Peyer's patch (tissue), 4 donors: ENCODE measurements around the gene HSD3B1. TPM values are rescaled to one million over a fixed set of nuclear protein-coding genes. Genes with fewer than 3 reads are reported as not detected.

Experiments
- DNase-seq, 3 donors: peaks; one replicate each; pipeline ENCODE4 v3.0.0-alpha.2; 2017 to 2019
- H3K27ac ChIP-seq, 4 donors: fragments of 200-600 bp; sonication (generic); one replicate each; pipeline ENCODE4 v1.5.1; 2016 to 2019
- H3K27me3 ChIP-seq, 2 donors: fragments of 200-600 bp; sonication (generic); one replicate each; pipeline ENCODE4 v1.5.1; 2019
- H3K36me3 ChIP-seq, 3 donors: fragments of 200-600 bp; sonication (generic); one replicate each; pipeline ENCODE4 v1.5.1; 2016 to 2019
- H3K4me1 ChIP-seq, 4 donors: fragments of 200-600 bp; sonication (generic); one replicate each; pipeline ENCODE4 v1.5.1; 2016 to 2019
- H3K4me3 ChIP-seq, 4 donors: fragments of 200-600 bp; sonication (generic); 1 replicate in 3 of 4; 2 replicates in 1 of 4; pipeline ENCODE4 v1.5.1; 2016 to 2019; ENCODE audit warnings: mild to moderate bottlenecking in 1 of 4
- H3K9me3 ChIP-seq, 4 donors: fragments of 200-600 bp; sonication (generic); one replicate each; pipeline ENCODE4 v1.5.1; 2016 to 2019; ENCODE audit warnings: mild to moderate bottlenecking in 1 of 4
- POLR2A ChIP-seq, 2 donors: fragments of 450-650 bp; IDR thresholded peaks; one replicate each; pipeline ENCODE4 v1.5.1; 2017; ENCODE audit warnings: antibody characterized with exemption in 2 of 2, mild to moderate bottlenecking in 2 of 2, moderate library complexity in 2 of 2
- total RNA-seq, 4 donors: library from RNA; depleted of rRNA; stranded (reverse); fragments of >200 nt; gene quantifications; one replicate each; pipeline ENCODE4 v1.1.0, GENCODE V29; 2016
- TF ChIP-seq, protein P1 (sequence below), 6 experiments: fragments of 450-650 bp in 4 of 6; fragments of 200-600 bp in 2 of 6; sonication (generic) in 1 of 6; IDR thresholded peaks; one replicate each; pipeline ENCODE4 v1.5.1; 2017 to 2019; ENCODE audit warnings: antibody characterized with exemption in 6 of 6, mild to moderate bottlenecking in 3 of 6, moderate library complexity in 1 of 6

The HSD3B1 gene
- total RNA-seq, 4 donors from 2014 or later: 61.3 to 121 (median 71.3) TPM; not detected in 1

DNA sequence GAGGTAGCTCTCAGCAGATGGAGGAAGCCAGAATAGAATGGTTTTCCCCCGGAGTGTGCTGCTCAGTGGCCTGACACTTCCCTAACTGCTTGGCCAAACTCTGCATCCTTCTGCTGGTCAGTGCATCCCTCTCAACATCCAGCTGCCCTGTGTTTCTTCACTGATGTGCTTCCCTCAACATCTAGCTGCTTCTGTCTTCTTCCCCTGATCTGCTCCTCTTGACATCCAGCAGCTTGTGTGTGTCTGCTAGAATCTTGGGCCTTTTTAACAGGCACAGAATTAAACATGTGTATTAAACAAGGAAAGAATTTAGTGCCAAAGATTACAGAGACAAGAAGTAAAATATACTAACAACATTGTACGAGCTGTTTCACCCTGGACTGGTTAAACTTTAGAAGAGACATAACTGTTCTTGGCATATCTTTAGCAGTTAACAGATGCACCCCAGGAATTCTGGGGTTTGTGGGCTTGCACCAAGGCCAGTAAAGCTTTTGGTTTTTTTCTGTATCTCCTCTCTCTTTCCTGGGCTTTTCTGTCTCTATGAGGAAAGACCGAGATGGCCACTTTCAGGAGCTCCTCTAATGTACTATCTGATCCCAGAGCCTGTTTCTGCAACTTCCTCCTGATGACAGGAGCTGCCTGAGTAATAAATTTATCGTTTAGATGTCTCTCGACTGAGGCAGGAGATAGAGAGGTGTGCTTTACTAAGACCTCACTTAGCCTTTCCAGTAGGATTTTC lies 34.8 kb upstream of the HSD3B1 start:
- Histone ChIP-seq H3K27ac (no peak overlapping the region), H3K36me3 (no peaks in the 10 kb centered on the region)
- no peak for DNase-seq

DNA sequence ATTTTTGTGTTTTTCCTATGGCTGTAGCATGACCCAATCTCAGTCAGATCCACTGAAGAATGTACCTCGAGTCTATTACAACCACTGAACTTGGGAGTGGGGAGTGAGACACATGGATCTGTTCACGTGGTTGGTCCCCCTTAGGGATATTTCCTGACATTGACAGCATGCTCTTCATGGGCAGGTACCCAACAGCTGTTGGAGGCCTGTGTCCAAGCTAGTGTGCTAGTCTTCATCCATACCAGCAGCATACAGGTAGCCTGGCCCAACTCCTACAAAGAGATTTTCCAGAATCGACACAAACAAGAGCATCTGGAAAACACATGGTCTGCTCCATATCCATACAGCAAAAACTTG lies 34.2 kb upstream of the HSD3B1 start:
- Histone ChIP-seq H3K4me1 (peaks cover 0 to 12% (median 0%) of the 10 kb centered on the region in 4 donors), H3K9me3 (no peaks in the 10 kb centered on the region), H3K27ac (no peak overlapping the region), H3K27me3 (no peaks in the 10 kb centered on the region), H3K4me3 (no peak overlapping the region), H3K36me3 (no peaks in the 10 kb centered on the region)
- no peak for DNase-seq
- no peak for TF ChIP-seq POLR2A (IDR thresholded peaks at IDR 0.05)
- TF ChIP-seq, protein P1, sequence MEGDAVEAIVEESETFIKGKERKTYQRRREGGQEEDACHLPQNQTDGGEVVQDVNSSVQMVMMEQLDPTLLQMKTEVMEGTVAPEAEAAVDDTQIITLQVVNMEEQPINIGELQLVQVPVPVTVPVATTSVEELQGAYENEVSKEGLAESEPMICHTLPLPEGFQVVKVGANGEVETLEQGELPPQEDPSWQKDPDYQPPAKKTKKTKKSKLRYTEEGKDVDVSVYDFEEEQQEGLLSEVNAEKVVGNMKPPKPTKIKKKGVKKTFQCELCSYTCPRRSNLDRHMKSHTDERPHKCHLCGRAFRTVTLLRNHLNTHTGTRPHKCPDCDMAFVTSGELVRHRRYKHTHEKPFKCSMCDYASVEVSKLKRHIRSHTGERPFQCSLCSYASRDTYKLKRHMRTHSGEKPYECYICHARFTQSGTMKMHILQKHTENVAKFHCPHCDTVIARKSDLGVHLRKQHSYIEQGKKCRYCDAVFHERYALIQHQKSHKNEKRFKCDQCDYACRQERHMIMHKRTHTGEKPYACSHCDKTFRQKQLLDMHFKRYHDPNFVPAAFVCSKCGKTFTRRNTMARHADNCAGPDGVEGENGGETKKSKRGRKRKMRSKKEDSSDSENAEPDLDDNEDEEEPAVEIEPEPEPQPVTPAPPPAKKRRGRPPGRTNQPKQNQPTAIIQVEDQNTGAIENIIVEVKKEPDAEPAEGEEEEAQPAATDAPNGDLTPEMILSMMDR (IDR thresholded peaks at IDR 0.05): no peak

More for the DNA sequence above, 34.8 kb upstream of the HSD3B1 start:
- H3K4me3 ChIP-seq: no peak overlapping the region
- no peak for TF ChIP-seq POLR2A (IDR thresholded peaks at IDR 0.05)
- H3K27me3 ChIP-seq: no peaks in the 10 kb centered on the region
- H3K4me1 ChIP-seq: peaks cover 0 to 17% (median 0%) of the 10 kb centered on the region in 4 donors
- no peaks in the 10 kb centered on the region for H3K9me3 ChIP-seq

DNA sequence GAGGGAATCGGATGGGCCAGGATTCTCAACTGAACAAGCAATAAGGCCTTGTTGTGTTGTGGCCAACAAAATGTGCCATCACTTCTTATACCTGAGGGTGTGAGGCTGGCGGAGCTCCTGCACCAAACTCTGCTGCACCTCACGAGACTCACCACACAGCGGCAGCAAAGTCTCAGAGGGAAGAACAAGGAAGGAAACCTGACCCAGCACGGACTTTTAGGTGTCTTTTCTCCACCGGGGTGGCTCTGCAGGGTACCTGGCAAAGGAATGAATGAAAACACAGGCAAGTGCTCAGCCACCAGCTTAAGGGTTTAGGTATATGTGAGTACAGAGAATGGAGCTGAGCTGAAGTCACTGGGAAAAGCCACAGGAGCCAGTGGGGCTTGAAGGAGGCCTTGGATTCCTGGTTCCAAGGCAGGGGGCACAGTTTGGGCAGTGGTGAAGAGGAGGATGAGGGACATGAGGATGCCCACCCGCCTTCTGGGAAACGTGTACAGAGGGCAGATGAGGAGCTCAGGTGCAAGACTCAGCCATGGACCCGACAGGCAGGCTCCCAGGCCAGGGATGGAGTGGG lies 31.1 kb upstream of the HSD3B1 start:
- H3K27ac ChIP-seq: no peak overlapping the region
- no peaks in the 10 kb centered on the region for H3K9me3 ChIP-seq
- H3K4me3 ChIP-seq: no peak overlapping the region
- no peak for TF ChIP-seq POLR2A (IDR thresholded peaks at IDR 0.05)
- TF ChIP-seq, protein P1 (IDR thresholded peaks at IDR 0.05): peak in 4 of 6 experiments; percentile 38 to 89 (median 81)
- DNase-seq: peak in 2 of 3 donors; percentile 82
- H3K36me3 ChIP-seq: no peaks in the 10 kb centered on the region
- H3K4me1 ChIP-seq: no peaks in the 10 kb centered on the region
- H3K27me3 ChIP-seq: no peaks in the 10 kb centered on the region

DNA sequence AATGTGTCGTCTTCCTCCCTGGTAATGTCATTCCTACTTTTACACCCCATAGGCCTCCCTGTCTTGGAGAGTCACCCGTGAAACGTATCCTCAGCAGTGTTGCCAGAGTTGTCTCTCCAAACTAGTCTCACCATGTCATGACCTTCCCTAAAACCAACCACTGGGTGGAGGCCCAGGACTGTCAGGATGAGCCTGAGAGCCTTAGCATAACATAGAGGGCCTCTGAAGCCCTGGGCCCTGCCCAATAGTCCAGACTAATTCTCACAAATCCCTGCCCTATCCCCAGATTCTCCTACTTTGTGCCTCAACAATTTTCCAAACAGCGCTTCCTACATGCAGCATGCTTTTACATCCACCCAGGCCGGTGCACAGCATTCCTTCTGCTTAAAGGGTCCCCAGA lies 29.3 kb upstream of the HSD3B1 start:
- DNase-seq: no peak
- H3K27me3 ChIP-seq: no peaks in the 10 kb centered on the region
- no peaks in the 10 kb centered on the region for H3K36me3 ChIP-seq
- H3K9me3 ChIP-seq: no peaks in the 10 kb centered on the region
- TF ChIP-seq POLR2A (IDR thresholded peaks at IDR 0.05): no peak
- TF ChIP-seq, protein P1 (IDR thresholded peaks at IDR 0.05): no peak
- H3K27ac ChIP-seq: no peak overlapping the region
- H3K4me3 ChIP-seq: no peak overlapping the region
- no peaks in the 10 kb centered on the region for H3K4me1 ChIP-seq

DNA sequence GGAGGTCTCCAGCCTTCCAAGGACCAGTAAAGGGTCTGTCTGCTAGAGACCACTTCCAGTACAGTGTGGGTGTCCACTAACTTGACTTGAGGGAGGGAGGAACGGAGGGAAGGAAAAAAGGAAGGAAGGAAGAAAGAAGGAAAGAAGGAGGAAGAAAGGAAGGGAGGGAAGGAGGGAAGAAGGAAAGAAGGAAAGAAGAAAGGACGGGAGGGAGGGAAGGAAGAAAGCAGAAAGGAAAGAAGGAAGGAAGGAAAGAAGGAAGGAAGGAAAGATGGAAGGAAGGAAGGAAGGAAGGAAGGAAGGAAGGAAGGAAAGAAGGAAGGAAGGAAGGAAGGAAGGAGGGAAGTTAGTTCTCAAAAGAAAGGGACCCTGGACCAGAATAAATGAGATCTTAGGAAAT lies 26.8 kb upstream of the HSD3B1 start:
- no peak for TF ChIP-seq POLR2A (IDR thresholded peaks at IDR 0.05)
- TF ChIP-seq, protein P1 (IDR thresholded peaks at IDR 0.05): no peak
- Histone ChIP-seq H3K27ac (no peak overlapping the region), H3K27me3 (no peaks in the 10 kb centered on the region), H3K4me1 (no peaks in the 10 kb centered on the region), H3K4me3 (no peak overlapping the region), H3K36me3 (no peaks in the 10 kb centered on the region), H3K9me3 (no peaks in the 10 kb centered on the region)
- DNase-seq: no peak

DNA sequence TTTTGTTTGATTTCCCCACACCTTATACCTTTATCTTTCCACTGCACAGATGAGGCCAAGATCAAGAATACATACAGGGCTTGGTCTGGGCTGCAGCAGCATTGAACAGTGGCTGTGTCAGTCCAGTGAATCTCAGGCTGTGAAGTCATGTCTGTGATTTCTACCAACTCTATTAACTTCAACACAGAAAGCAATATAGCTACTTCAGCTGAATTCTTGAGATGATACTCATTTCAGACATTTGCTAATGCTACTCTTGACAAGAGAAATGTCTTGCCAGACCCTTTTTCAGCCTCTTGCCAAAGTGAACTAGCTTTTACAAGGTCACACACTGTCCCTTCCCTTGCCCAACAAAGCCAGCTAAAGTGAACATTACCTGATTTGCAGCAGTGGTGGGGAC lies 25.1 kb upstream of the HSD3B1 start:
- no peak for DNase-seq
- no peaks in the 10 kb centered on the region for H3K9me3 ChIP-seq
- H3K27ac ChIP-seq: no peak overlapping the region
- no peaks in the 10 kb centered on the region for H3K36me3 ChIP-seq
- TF ChIP-seq POLR2A (IDR thresholded peaks at IDR 0.05): no peak
- TF ChIP-seq, protein P1 (IDR thresholded peaks at IDR 0.05): no peak
- H3K4me1 ChIP-seq: no peaks in the 10 kb centered on the region
- no peak overlapping the region for H3K4me3 ChIP-seq
- H3K27me3 ChIP-seq: no peaks in the 10 kb centered on the region
